Gastroesophageal sphincter (tissue), 3 donors: ENCODE results near the gene ANKS1B.

ENCODE experiments used
- EP300 ChIP-seq: sonication (generic); formaldehyde crosslinking; IDR thresholded peaks from one replicate; pipeline ENCODE4 v1.6.1; 2017; ENCODE audit warnings: antibody characterized with exemption, mild to moderate bottlenecking
- TF ChIP-seq, protein P1 (sequence below), 4 experiments: fragments of 200-600 bp in 2 of 4; fragments of 450-650 bp in 2 of 4; sonication (generic) in 1 of 4; IDR thresholded peaks; one replicate each; pipeline ENCODE4 v1.5.1; 2017 to 2019; ENCODE audit warnings: antibody characterized with exemption in 4 of 4, mild to moderate bottlenecking in 2 of 4, moderate library complexity in 2 of 4

DNA sequence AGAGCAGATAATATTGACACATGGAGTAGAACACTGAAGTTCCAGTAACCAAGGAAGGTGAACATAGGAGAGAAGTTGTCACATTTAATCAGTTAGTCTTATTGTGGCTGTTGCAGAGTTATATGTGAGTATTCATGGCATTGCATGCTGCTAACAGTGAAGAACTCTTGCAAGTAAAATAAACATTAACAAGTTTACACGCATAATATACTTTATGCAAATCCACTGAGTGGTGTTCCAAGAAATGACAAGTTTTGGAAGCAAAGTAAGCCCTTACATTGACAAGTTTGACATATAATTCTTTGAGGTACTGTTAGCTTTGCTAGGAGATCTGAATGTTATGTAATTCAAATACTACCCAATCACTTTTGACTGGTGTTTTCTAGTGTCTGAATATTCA, 125.6 kb downstream of the ANKS1B start:
- TF ChIP-seq EP300, result no peak
- TF ChIP-seq, protein P1, sequence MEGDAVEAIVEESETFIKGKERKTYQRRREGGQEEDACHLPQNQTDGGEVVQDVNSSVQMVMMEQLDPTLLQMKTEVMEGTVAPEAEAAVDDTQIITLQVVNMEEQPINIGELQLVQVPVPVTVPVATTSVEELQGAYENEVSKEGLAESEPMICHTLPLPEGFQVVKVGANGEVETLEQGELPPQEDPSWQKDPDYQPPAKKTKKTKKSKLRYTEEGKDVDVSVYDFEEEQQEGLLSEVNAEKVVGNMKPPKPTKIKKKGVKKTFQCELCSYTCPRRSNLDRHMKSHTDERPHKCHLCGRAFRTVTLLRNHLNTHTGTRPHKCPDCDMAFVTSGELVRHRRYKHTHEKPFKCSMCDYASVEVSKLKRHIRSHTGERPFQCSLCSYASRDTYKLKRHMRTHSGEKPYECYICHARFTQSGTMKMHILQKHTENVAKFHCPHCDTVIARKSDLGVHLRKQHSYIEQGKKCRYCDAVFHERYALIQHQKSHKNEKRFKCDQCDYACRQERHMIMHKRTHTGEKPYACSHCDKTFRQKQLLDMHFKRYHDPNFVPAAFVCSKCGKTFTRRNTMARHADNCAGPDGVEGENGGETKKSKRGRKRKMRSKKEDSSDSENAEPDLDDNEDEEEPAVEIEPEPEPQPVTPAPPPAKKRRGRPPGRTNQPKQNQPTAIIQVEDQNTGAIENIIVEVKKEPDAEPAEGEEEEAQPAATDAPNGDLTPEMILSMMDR (IDR thresholded peaks at IDR 0.05), result no peak
